Loucy (cell line): Measurements from ENCODE around the gene PRKN.

ENCODE experiments used
- H2AFZ ChIP-seq: fragments of 200-600 bp; sonication (generic); 2 replicates; pipeline ENCODE4 v1.6.0; 2016; ENCODE audit warnings: antibody characterized with exemption, mild to moderate bottlenecking, low read length, moderate library complexity
- H3F3A ChIP-seq: fragments of 200-600 bp; 2 replicates; pipeline ENCODE4 v1.6.0; 2016; ENCODE audit warnings: antibody characterized with exemption, low read depth, mild to moderate bottlenecking
- H3K27me3 ChIP-seq: fragments of 200-600 bp; sonication (generic); 2 replicates; pipeline ENCODE4 v1.6.1; 2014; ENCODE audit warnings: low read length, mild to moderate bottlenecking; ENCODE audit not compliant: insufficient read depth, poor library complexity, severe bottlenecking
- H3K36me3 ChIP-seq: fragments of 200-600 bp; sonication (generic); 2 replicates; pipeline ENCODE4 v1.6.1; 2016; ENCODE audit warnings: low read length; ENCODE audit not compliant: insufficient read depth
- H3K4me1 ChIP-seq: fragments of 200-600 bp; sonication (generic); 2 replicates; pipeline ENCODE4 v1.5.1; 2014; ENCODE audit warnings: low read length, mild to moderate bottlenecking; ENCODE audit not compliant: insufficient read depth, poor library complexity, severe bottlenecking
- H3K4me2 ChIP-seq: fragments of 200-600 bp; sonication (generic); 2 replicates; pipeline ENCODE4 v1.6.0; 2014; ENCODE audit warnings: antibody characterized with exemption, low read length, low read depth, mild to moderate bottlenecking; ENCODE audit not compliant: poor library complexity, severe bottlenecking
- H3K4me3 ChIP-seq: fragments of 200-600 bp; sonication (generic); 2 replicates; pipeline ENCODE4 v1.5.1; 2014; ENCODE audit warnings: low read length, mild to moderate bottlenecking, mixed read lengths; ENCODE audit not compliant: poor library complexity, severe bottlenecking
- H3K79me2 ChIP-seq: fragments of 200-600 bp; sonication (generic); 2 replicates; pipeline ENCODE4 v1.6.1; 2014; ENCODE audit warnings: low read length; ENCODE audit not compliant: insufficient read depth
- H3K9ac ChIP-seq: fragments of 200-600 bp; sonication (generic); 2 replicates; pipeline ENCODE4 v1.6.0; 2014; ENCODE audit warnings: mild to moderate bottlenecking, low read depth, low read length, moderate library complexity; ENCODE audit not compliant: poor library complexity, severe bottlenecking
- H3K9me2 ChIP-seq: fragments of 200-600 bp; sonication (generic); replicated peaks from 2 replicates; pipeline ENCODE4 v1.6.1; 2016; ENCODE audit warnings: low read depth, low read length, mixed read lengths
- H3K9me3 ChIP-seq: fragments of 200-600 bp; sonication (generic); 2 replicates; pipeline ENCODE4 v1.6.1; 2014; ENCODE audit warnings: mild to moderate bottlenecking, antibody characterized with exemption, low read length, low read depth; ENCODE audit not compliant: insufficient read depth
- H4K20me1 ChIP-seq: fragments of 200-600 bp; sonication (generic); 2 replicates; pipeline ENCODE4 v1.6.0; 2014; ENCODE audit warnings: antibody characterized with exemption, low read length, mild to moderate bottlenecking; ENCODE audit not compliant: insufficient read depth, poor library complexity, severe bottlenecking
- EZH2phosphoT487 ChIP-seq: fragments of 200-600 bp; IDR thresholded peaks from 2 replicates; pipeline ENCODE4 v1.6.1; 2018; ENCODE audit warnings: antibody characterized with exemption, mild to moderate bottlenecking, moderate library complexity, borderline replicate concordance
- TF ChIP-seq, protein P1 (sequence below): fragments of 200-600 bp; sonication (generic); conservative IDR thresholded peaks from 2 replicates; pipeline ENCODE4 v1.5.1; 2014; ENCODE audit warnings: mild to moderate bottlenecking, antibody characterized with exemption, low read length

The PRKN gene

DNA sequence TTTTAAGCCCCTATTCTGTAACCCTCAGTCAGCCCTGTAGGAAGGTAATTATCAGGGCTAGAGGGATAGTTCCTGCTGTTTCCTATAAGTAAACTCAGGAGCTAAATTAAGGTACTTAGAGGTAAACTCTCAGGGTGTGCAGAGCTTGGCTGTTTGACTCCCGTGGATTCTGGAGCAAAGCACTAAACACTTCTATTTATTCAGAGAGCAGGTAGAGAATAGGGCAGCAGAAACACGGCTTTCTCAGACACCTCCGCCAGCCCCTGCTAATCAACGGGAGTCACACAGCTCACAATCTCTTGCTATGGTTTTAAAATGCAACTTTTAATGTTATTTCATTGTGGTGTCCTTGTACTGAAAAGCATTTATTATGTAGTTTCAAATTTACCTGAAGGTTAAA, 21.8 kb downstream of the PRKN start:
- H3K9me2 ChIP-seq = no peaks in the 10 kb centered on the region
- H3K4me3 ChIP-seq = no peak overlapping the region
- H3K79me2 ChIP-seq = no peaks in the 10 kb centered on the region
- H3F3A ChIP-seq = no peaks in the 10 kb centered on the region
- no peaks in the 10 kb centered on the region for H3K4me1 ChIP-seq
- no peak overlapping the region for H3K4me2 ChIP-seq
- H4K20me1 ChIP-seq = no peaks in the 10 kb centered on the region
- H3K9me3 ChIP-seq = no peaks in the 10 kb centered on the region
- TF ChIP-seq, protein P1, sequence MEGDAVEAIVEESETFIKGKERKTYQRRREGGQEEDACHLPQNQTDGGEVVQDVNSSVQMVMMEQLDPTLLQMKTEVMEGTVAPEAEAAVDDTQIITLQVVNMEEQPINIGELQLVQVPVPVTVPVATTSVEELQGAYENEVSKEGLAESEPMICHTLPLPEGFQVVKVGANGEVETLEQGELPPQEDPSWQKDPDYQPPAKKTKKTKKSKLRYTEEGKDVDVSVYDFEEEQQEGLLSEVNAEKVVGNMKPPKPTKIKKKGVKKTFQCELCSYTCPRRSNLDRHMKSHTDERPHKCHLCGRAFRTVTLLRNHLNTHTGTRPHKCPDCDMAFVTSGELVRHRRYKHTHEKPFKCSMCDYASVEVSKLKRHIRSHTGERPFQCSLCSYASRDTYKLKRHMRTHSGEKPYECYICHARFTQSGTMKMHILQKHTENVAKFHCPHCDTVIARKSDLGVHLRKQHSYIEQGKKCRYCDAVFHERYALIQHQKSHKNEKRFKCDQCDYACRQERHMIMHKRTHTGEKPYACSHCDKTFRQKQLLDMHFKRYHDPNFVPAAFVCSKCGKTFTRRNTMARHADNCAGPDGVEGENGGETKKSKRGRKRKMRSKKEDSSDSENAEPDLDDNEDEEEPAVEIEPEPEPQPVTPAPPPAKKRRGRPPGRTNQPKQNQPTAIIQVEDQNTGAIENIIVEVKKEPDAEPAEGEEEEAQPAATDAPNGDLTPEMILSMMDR = no peak
- TF ChIP-seq EZH2phosphoT487 = no peak
- H2AFZ ChIP-seq = no peak overlapping the region
- H3K9ac ChIP-seq = no peak overlapping the region
- H3K36me3 ChIP-seq = no peaks in the 10 kb centered on the region
- H3K27me3 ChIP-seq = no peaks in the 10 kb centered on the region

DNA sequence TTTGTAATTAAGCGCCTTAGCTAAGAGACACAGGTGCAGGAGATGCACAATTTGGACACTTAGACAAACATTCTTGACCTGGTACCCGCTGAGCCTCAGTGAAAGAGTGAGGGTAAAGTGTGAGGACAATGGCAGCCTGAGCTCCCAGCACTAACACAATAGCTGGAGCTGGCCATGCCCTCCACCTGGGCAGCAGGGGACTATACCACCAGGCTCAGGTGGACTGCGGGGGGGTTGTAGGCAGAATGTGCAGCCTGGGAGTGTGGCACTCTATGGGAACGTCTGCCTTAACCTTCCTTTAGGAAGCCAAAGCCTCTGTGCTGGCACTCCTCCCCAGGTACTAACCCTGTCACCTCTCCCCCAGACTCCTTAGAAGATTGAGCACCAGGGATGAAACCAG, 23.6 kb downstream of the PRKN start:
- H3K4me2 ChIP-seq = no peak overlapping the region
- no peaks in the 10 kb centered on the region; the same call in 1 of the 2 replicates for H3K9me3 ChIP-seq
- H4K20me1 ChIP-seq = no peaks in the 10 kb centered on the region
- no peaks in the 10 kb centered on the region for H3K4me1 ChIP-seq
- H3F3A ChIP-seq = no peaks in the 10 kb centered on the region
- TF ChIP-seq EZH2phosphoT487 = no peak
- TF ChIP-seq, protein P1 = no peak
- H3K79me2 ChIP-seq = no peaks in the 10 kb centered on the region
- H2AFZ ChIP-seq = no peak overlapping the region
- H3K9me2 ChIP-seq = no peaks in the 10 kb centered on the region
- no peaks in the 10 kb centered on the region for H3K36me3 ChIP-seq
- no peak overlapping the region for H3K9ac ChIP-seq
- H3K4me3 ChIP-seq = no peak overlapping the region
- no peaks in the 10 kb centered on the region for H3K27me3 ChIP-seq

DNA sequence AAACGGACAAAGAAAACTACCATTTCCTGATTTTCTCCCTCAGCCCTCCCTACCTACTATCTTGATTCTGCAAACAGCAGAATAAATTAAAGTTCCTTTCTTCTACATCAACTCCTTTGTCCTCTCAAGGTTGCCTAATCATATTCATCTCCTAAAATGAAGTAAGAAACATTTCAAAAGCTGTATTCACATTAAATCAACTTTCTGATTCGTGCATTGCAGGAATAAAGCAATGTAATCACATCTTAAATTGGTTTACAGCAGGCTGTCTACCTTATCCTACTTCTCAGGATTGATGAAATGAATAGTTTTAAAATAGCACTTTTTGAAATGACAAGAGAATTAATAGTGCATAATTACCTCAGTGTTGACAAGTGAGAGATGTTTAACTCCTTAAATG, 25.1 kb downstream of the PRKN start:
- no peaks in the 10 kb centered on the region for H3K27me3 ChIP-seq
- no peak overlapping the region for H3K4me3 ChIP-seq
- no peaks in the 10 kb centered on the region for H4K20me1 ChIP-seq
- H3F3A ChIP-seq = no peaks in the 10 kb centered on the region
- H2AFZ ChIP-seq = no peak overlapping the region
- no peaks in the 10 kb centered on the region for H3K79me2 ChIP-seq
- no peak for TF ChIP-seq EZH2phosphoT487
- TF ChIP-seq, protein P1 = no peak
- H3K9ac ChIP-seq = no peak overlapping the region
- no peaks in the 10 kb centered on the region for H3K36me3 ChIP-seq
- H3K4me1 ChIP-seq = no peaks in the 10 kb centered on the region
- H3K9me3 ChIP-seq = no peaks in the 10 kb centered on the region; the same call in 1 of the 2 replicates
- H3K9me2 ChIP-seq = no peaks in the 10 kb centered on the region
- no peak overlapping the region for H3K4me2 ChIP-seq
